ENCODE measurements around the gene TMEM150C. TPM values are rescaled to one million over a fixed set of nuclear protein-coding genes. Genes with fewer than 3 reads are reported as not detected.

TMEM150C gene
- total RNA-seq, 1 donor from 2014 or later = 10.6 TPM

GRCh38 chr4:82591592-82591991 is 29.8 kb upstream of the TMEM150C start:
- Histone ChIP-seq H3K4me1 (no peaks in the 10 kb centered on the region), H3K27me3 (no peaks in the 10 kb centered on the region), H3K36me3 (no peaks in the 10 kb centered on the region), H3K9me3 (no peaks in the 10 kb centered on the region), H3K27ac (no peak overlapping the region), H3K4me3 (no peak overlapping the region)
- TF ChIP-seq CTCF (IDR thresholded peaks at IDR 0.05) = no peak
- no peak for TF ChIP-seq POLR2AphosphoS5 (IDR thresholded peaks at IDR 0.05; ENCODE audit: insufficient read depth in 1 of 2, low read depth in 1 of 2)
- no peak for TF ChIP-seq POLR2A (IDR thresholded peaks at IDR 0.05)
- intact Hi-C loops (cut with DNase I) = no loop called here
- DNase-seq (ENCODE audit: extremely low spot score in 2 of 2) = no peak

GRCh38 chr4:82589756-82590155 is 28.0 kb upstream of the TMEM150C start:
- H3K9me3 ChIP-seq = no peaks in the 10 kb centered on the region
- H3K27ac ChIP-seq = no peak overlapping the region
- no peaks in the 10 kb centered on the region for H3K36me3 ChIP-seq
- H3K4me1 ChIP-seq = no peaks in the 10 kb centered on the region
- no peak for DNase-seq (ENCODE audit: extremely low spot score in 2 of 2)
- H3K27me3 ChIP-seq = no peaks in the 10 kb centered on the region
- TF ChIP-seq POLR2AphosphoS5 (IDR thresholded peaks at IDR 0.05; ENCODE audit: insufficient read depth in 1 of 2, low read depth in 1 of 2) (no peak), CTCF (IDR thresholded peaks at IDR 0.05) (no peak), POLR2A (IDR thresholded peaks at IDR 0.05) (no peak)
- intact Hi-C loops (cut with DNase I) = no loop called here
- no peak overlapping the region for H3K4me3 ChIP-seq

GRCh38 chr4:82588771-82589270 is 27.0 kb upstream of the TMEM150C start:
- no peak for DNase-seq (ENCODE audit: extremely low spot score in 2 of 2)
- no peak overlapping the region for H3K27ac ChIP-seq
- intact Hi-C loops (cut with DNase I) = no loop called here
- no peak for TF ChIP-seq CTCF (IDR thresholded peaks at IDR 0.05)
- TF ChIP-seq POLR2A (IDR thresholded peaks at IDR 0.05) = no peak
- no peak for TF ChIP-seq POLR2AphosphoS5 (IDR thresholded peaks at IDR 0.05; ENCODE audit: insufficient read depth in 1 of 2, low read depth in 1 of 2)
- H3K4me1 ChIP-seq = no peaks in the 10 kb centered on the region
- H3K27me3 ChIP-seq = no peaks in the 10 kb centered on the region
- H3K4me3 ChIP-seq = no peak overlapping the region
- H3K36me3 ChIP-seq = no peaks in the 10 kb centered on the region
- no peaks in the 10 kb centered on the region for H3K9me3 ChIP-seq

- H3K4me1 ChIP-seq = no peaks in the 10 kb centered on the region
- no peak overlapping the region for H3K27ac ChIP-seq
- no peak overlapping the region for H3K4me3 ChIP-seq
- H3K36me3 ChIP-seq = no peaks in the 10 kb centered on the region
- H3K9me3 ChIP-seq = no peaks in the 10 kb centered on the region
- DNase-seq (ENCODE audit: extremely low spot score in 2 of 2) = no peak
- intact Hi-C loops (cut with DNase I) = no loop called here
- no peaks in the 10 kb centered on the region for H3K27me3 ChIP-seq
- TF ChIP-seq POLR2AphosphoS5 (IDR thresholded peaks at IDR 0.05; ENCODE audit: insufficient read depth in 1 of 2, low read depth in 1 of 2) (no peak), POLR2A (IDR thresholded peaks at IDR 0.05) (no peak), CTCF (IDR thresholded peaks at IDR 0.05) (no peak)
Observed at GRCh38 chr4:82587826-82588540, 26.2 kb upstream of the TMEM150C start.

GRCh38 chr4:82585690-82586435 is 24.1 kb upstream of the TMEM150C start:
- intact Hi-C loops (cut with DNase I) = no loop called here
- H3K27me3 ChIP-seq = no peaks in the 10 kb centered on the region
- no peak for DNase-seq (ENCODE audit: extremely low spot score in 2 of 2)
- TF ChIP-seq POLR2A (IDR thresholded peaks at IDR 0.05) (no peak), POLR2AphosphoS5 (IDR thresholded peaks at IDR 0.05; ENCODE audit: insufficient read depth in 1 of 2, low read depth in 1 of 2) (no peak), CTCF (IDR thresholded peaks at IDR 0.05) (no peak)
- no peak overlapping the region for H3K27ac ChIP-seq
- no peaks in the 10 kb centered on the region for H3K4me1 ChIP-seq
- H3K36me3 ChIP-seq = no peaks in the 10 kb centered on the region
- no peaks in the 10 kb centered on the region for H3K9me3 ChIP-seq
- no peak overlapping the region for H3K4me3 ChIP-seq
